ENCODE data around the gene SERPINA4. TPM values are rescaled to one million over a fixed set of nuclear protein-coding genes. Genes with fewer than 3 reads are reported as not detected.

Gene SERPINA4
- total RNA-seq, 1 donor from 2014 or later = not detected

- TF ChIP-seq, protein P1, sequence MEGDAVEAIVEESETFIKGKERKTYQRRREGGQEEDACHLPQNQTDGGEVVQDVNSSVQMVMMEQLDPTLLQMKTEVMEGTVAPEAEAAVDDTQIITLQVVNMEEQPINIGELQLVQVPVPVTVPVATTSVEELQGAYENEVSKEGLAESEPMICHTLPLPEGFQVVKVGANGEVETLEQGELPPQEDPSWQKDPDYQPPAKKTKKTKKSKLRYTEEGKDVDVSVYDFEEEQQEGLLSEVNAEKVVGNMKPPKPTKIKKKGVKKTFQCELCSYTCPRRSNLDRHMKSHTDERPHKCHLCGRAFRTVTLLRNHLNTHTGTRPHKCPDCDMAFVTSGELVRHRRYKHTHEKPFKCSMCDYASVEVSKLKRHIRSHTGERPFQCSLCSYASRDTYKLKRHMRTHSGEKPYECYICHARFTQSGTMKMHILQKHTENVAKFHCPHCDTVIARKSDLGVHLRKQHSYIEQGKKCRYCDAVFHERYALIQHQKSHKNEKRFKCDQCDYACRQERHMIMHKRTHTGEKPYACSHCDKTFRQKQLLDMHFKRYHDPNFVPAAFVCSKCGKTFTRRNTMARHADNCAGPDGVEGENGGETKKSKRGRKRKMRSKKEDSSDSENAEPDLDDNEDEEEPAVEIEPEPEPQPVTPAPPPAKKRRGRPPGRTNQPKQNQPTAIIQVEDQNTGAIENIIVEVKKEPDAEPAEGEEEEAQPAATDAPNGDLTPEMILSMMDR (IDR thresholded peaks at IDR 0.05; ENCODE audit: unreplicated experiment) = no peak
- Mint-ChIP-seq H3K4me1 (ENCODE audit: unreplicated experiment) (peaks cover 7% of the 10 kb centered on the region), H3K27ac (ENCODE audit: unreplicated experiment) (no peak overlapping the region), H3K9me3 (ENCODE audit: unreplicated experiment) (no peaks in the 10 kb centered on the region), H3K36me3 (ENCODE audit: low read depth, unreplicated experiment) (no peaks in the 10 kb centered on the region), H3K4me3 (ENCODE audit: unreplicated experiment) (no peak overlapping the region), H3K27me3 (ENCODE audit: unreplicated experiment) (peaks cover 5% of the 10 kb centered on the region)
- no peak for DNase-seq (ENCODE audit: low spot score)
Measured at GRCh38 chr14:94598506-94598815, 37.2 kb downstream of the SERPINA4 start.

DNA sequence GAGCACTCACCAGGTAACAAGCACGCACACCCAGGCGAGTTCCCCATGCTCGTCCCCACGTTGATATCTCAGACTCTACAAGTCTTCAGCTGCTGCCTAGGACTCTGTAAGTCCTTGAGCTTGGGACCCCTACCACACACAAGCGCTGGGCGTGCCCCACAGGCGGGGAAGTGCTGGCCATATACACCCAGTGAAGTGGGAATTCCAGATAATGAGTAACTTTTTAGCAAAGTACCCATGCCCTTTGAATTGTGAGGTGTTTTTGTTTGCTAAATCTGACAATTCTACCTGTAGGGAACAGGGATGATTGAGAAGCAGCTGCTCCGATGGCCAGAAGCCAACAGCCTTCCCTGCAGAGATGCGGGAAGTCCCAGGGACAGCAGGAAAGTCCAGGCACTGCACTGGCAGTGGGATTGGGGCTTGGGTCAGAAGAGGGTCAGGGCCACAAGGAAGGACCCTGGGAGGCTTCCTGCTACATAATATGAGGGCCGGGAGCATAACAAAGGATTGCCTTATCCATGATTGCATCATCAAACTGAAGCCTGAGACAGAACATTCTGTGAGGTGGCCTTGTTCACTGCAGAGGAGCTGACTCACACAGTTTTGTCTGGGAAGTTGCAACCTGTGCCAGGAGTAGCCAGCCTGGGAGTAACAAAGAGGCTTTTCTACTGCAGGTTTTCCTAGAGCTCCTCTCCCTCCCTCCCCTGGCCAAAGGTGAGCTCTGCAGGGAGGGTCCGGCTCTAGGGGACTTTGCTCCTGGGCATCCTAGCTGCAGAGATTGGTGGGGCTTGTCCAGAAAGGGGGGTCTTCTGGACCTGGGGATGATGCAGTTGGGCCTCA, 37.8 kb downstream of the SERPINA4 start:
- TF ChIP-seq, protein P1 (IDR thresholded peaks at IDR 0.05; ENCODE audit: unreplicated experiment) = no peak
- DNase-seq (ENCODE audit: low spot score) = no peak
- Mint-ChIP-seq H3K27ac (ENCODE audit: unreplicated experiment) (no peak overlapping the region), H3K4me3 (ENCODE audit: unreplicated experiment) (no peak overlapping the region), H3K9me3 (ENCODE audit: unreplicated experiment) (no peaks in the 10 kb centered on the region), H3K27me3 (ENCODE audit: unreplicated experiment) (peaks cover 5% of the 10 kb centered on the region), H3K36me3 (ENCODE audit: low read depth, unreplicated experiment) (no peaks in the 10 kb centered on the region), H3K4me1 (ENCODE audit: unreplicated experiment) (peaks cover 7% of the 10 kb centered on the region)

DNA sequence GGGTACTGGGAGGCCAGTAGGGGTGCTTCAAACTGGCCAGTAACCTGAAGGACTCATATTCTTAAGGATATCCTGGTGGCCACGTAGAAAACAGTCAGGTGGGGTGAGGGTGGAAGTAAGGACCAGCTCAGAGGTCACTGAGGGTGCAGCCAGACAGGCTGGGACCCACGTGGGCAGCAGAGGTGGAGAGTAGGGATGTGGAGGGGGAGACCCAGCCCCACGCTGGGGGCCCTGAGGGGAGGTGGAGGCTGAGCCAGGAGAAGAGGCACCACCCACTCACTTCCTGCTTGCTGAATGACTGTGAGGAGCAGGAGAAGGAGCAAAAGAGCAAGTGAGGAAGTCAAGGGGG, 38.4 kb downstream of the SERPINA4 start:
- H3K4me3 Mint-ChIP-seq (ENCODE audit: unreplicated experiment) = no peak overlapping the region

DNA sequence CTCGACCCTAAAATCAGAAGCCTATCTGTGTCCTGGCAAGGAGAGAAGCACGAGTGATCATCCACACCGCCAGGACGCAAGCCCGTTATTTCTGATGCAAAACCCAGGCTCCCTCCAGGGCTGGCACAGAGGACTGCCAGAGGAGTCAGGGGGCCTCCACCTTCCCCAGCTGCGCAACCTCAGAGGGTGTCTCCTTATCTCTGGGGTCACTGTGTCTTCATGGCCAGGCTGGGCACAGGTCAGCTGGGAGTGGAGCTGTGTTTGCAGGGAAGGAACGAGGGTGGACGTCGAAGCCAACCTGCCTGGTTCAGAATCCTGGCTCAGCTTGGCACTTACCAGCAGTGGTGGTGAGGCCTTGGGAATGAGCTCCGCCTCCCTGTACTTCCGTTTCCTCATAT, 38.9 kb downstream of the SERPINA4 start:
- no peak overlapping the region for H3K4me3 Mint-ChIP-seq (ENCODE audit: unreplicated experiment)
- no peak overlapping the region for H3K27ac Mint-ChIP-seq (ENCODE audit: unreplicated experiment)
- H3K36me3 Mint-ChIP-seq (ENCODE audit: low read depth, unreplicated experiment) = no peaks in the 10 kb centered on the region
- peaks cover 7% of the 10 kb centered on the region for H3K4me1 Mint-ChIP-seq (ENCODE audit: unreplicated experiment)
- peaks cover 2% of the 10 kb centered on the region for H3K27me3 Mint-ChIP-seq (ENCODE audit: unreplicated experiment)
- no peaks in the 10 kb centered on the region for H3K9me3 Mint-ChIP-seq (ENCODE audit: unreplicated experiment)
- DNase-seq (ENCODE audit: low spot score) = no peak
- TF ChIP-seq, protein P1 (IDR thresholded peaks at IDR 0.05; ENCODE audit: unreplicated experiment) = no peak

More for the DNA sequence above, 38.4 kb downstream of the SERPINA4 start:
- Mint-ChIP-seq H3K9me3 (ENCODE audit: unreplicated experiment) (no peaks in the 10 kb centered on the region), H3K4me1 (ENCODE audit: unreplicated experiment) (peaks cover 7% of the 10 kb centered on the region), H3K27ac (ENCODE audit: unreplicated experiment) (no peak overlapping the region), H3K36me3 (ENCODE audit: low read depth, unreplicated experiment) (no peaks in the 10 kb centered on the region), H3K27me3 (ENCODE audit: unreplicated experiment) (peaks cover 5% of the 10 kb centered on the region)
- DNase-seq (ENCODE audit: low spot score) = no peak
- TF ChIP-seq, protein P1 (IDR thresholded peaks at IDR 0.05; ENCODE audit: unreplicated experiment) = no peak

DNA sequence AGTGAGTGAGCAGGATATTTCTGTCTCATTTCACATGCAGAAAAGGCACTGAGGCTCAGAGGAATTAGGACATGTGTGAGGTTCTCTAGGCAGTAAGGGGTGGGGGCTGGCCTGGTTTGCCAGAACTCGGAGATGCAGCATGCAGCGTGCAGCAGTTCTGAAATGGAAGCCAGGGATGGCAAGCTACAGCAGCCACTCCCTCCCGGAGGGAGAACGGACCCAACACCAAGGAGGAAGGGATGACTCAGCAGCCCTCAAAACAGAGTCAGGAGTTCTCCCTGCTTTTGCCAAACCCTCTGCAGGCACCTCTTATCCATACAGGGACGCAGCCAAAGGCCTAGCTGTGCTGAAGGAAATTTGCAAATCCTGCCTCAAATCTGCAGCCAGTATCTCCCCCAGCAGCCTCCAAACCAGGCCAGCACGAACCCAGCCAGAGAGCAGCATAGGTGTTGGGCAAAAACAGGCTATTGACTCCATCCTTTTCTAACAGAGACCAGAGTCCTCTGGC, 40.7 kb downstream of the SERPINA4 start:
- DNase-seq (ENCODE audit: low spot score) = no peak
- peaks cover 7% of the 10 kb centered on the region for H3K4me1 Mint-ChIP-seq (ENCODE audit: unreplicated experiment)
- TF ChIP-seq, protein P1 (IDR thresholded peaks at IDR 0.05; ENCODE audit: unreplicated experiment) = no peak
- no peaks in the 10 kb centered on the region for H3K27me3 Mint-ChIP-seq (ENCODE audit: unreplicated experiment)
- H3K9me3 Mint-ChIP-seq (ENCODE audit: unreplicated experiment) = no peaks in the 10 kb centered on the region
- no peak overlapping the region for H3K27ac Mint-ChIP-seq (ENCODE audit: unreplicated experiment)
- no peak overlapping the region for H3K4me3 Mint-ChIP-seq (ENCODE audit: unreplicated experiment)
- H3K36me3 Mint-ChIP-seq (ENCODE audit: low read depth, unreplicated experiment) = no peaks in the 10 kb centered on the region

Measured in endothelial cell (in vitro differentiated cells).